GM12878 (cell line): ENCODE results near the gene RIMBP2. TPM values are rescaled to one million over a fixed set of nuclear protein-coding genes. Genes with fewer than 3 reads are reported as not detected.

Experiments used
- ATAC-seq: fragments of 200-7000 bp; cut with Tn5 transposase; 3 replicates; pipeline ENCODE4 v1.9.1; 2020; ENCODE audit warnings: mild to moderate bottlenecking, moderate library complexity
- BruUV-seq: library from RNA; stranded (reverse); fragments of 400-500 nt; replicated peaks from 2 replicates; lab custom pipeline; 2021; lab: Mats Ljungman, UMichigan
- CTCF ChIA-PET: fragments of 300-600 bp; sonication (Branson Sonifier 250); formaldehyde crosslinking; extraction: SDS; loops from one replicate; lab custom pipeline; 2021; ENCODE audit warnings: inconsistent platforms; lab: Yijun Ruan, JAX
- POLR2A ChIA-PET: fragments of 350-600 bp; formaldehyde crosslinking; extraction: SDS; loops from one replicate; lab custom pipeline; 2021; ENCODE audit warnings: inconsistent platforms; lab: Charles Lee
- RAD21 ChIA-PET: fragments of 300-600 bp; sonication (Branson Sonifier 250); formaldehyde crosslinking; loops from one replicate; lab custom pipeline; 2023; ENCODE audit warnings: antibody characterized with exemption; ENCODE audit not compliant: unreplicated experiment; lab: Charles Lee
- SMC1A ChIA-PET: fragments of 300-600 bp; sonication (Branson Sonifier 250); formaldehyde crosslinking; loops from one replicate; lab custom pipeline; 2023; ENCODE audit not compliant: unreplicated experiment, uncharacterized antibody; lab: Charles Lee
- DNase-seq: peaks from one replicate; pipeline ENCODE4 v3.0.0-alpha.2; 2011; ENCODE audit warnings: low read depth, low spot score
- FAIRE-seq: peaks from 3 replicates; lab custom pipeline; 2011; peaks lifted over from hg19 to GRCh38; lab: Jason Lieb, UNC
- H2AFZ ChIP-seq: 2 replicates; pipeline ENCODE4 v1.6.0; 2011; ENCODE audit warnings: low read depth, low read length, control low read depth; ENCODE audit not compliant: control insufficient read depth
- H3K27ac ChIP-seq: 2 replicates; pipeline ENCODE4 v1.5.1; 2011; ENCODE audit warnings: control low read depth; ENCODE audit not compliant: control insufficient read depth, insufficient read depth
- H3K27me3 ChIP-seq, 2 experiments: replicated peaks in 1 of 2; 2 replicates each; pipeline versions ENCODE4 v1.6.0 to v1.6.1; 2011; ENCODE audit warnings: low read length in 1 of 2; ENCODE audit not compliant: control insufficient read depth in 2 of 2, insufficient read depth in 2 of 2
- H3K36me3 ChIP-seq, 2 experiments: 2 replicates each; pipeline ENCODE4 v1.5.1; 2011; ENCODE audit warnings: low read length in 1 of 2; ENCODE audit not compliant: control insufficient read depth in 2 of 2, insufficient read depth in 2 of 2
- H3K4me1 ChIP-seq: 2 replicates; pipeline ENCODE4 v1.6.1; 2011; ENCODE audit warnings: mild to moderate bottlenecking, low read length, moderate library complexity, mixed read lengths; ENCODE audit not compliant: control insufficient read depth, insufficient read depth
- H3K4me2 ChIP-seq: 2 replicates; pipeline ENCODE4 v1.6.0; 2011; ENCODE audit warnings: control low read depth; ENCODE audit not compliant: control insufficient read depth, insufficient read depth
- H3K4me3 ChIP-seq: fragments of 200-600 bp; sonication (generic); 2 replicates; pipeline ENCODE4 v1.5.1; 2016
- H3K79me2 ChIP-seq: 2 replicates; pipeline ENCODE4 v1.6.0; 2011; ENCODE audit warnings: low read length; ENCODE audit not compliant: control insufficient read depth, insufficient read depth
- H3K9ac ChIP-seq: 2 replicates; pipeline ENCODE4 v1.8.0; 2011; ENCODE audit warnings: low read length, control low read depth, mixed read lengths; ENCODE audit not compliant: control insufficient read depth, insufficient read depth
- H3K9me3 ChIP-seq: replicated peaks from 3 replicates; pipeline ENCODE4 v1.5.1; 2011; ENCODE audit warnings: mild to moderate bottlenecking, low read length; ENCODE audit not compliant: control insufficient read depth, insufficient read depth
- H4K20me1 ChIP-seq: 2 replicates; pipeline ENCODE4 v1.6.0; 2011; ENCODE audit not compliant: control insufficient read depth, insufficient read depth
- BACH1 ChIP-seq: fragments of 450-650 bp; IDR thresholded peaks from 2 replicates; pipeline ENCODE4 v1.6.1; 2017; ENCODE audit warnings: mild to moderate bottlenecking, borderline replicate concordance
- BCL11A ChIP-seq: IDR thresholded peaks from 2 replicates; pipeline ENCODE4 v1.6.1; 2011; ENCODE audit warnings: low read depth, low read length
- BMI1 ChIP-seq: fragments of 450-650 bp; IDR thresholded peaks from 2 replicates; pipeline ENCODE4 v1.6.1; 2016; ENCODE audit warnings: mild to moderate bottlenecking, moderate library complexity, borderline replicate concordance
- ESRRA ChIP-seq: IDR thresholded peaks from 2 replicates; pipeline ENCODE4 v1.6.1; 2012; ENCODE audit warnings: mild to moderate bottlenecking, low read length, improper control_type of control experiment
- EZH2 ChIP-seq: IDR thresholded peaks from 2 replicates; pipeline ENCODE4 v1.6.1; 2012; ENCODE audit warnings: low read depth, mild to moderate bottlenecking, control low read depth, inconsistent platforms, low read length, borderline replicate concordance; ENCODE audit not compliant: control insufficient read depth
- FOXK2 ChIP-seq: fragments of 450-650 bp; IDR thresholded peaks from 2 replicates; pipeline ENCODE4 v1.6.1; 2017; ENCODE audit warnings: mild to moderate bottlenecking, moderate library complexity
- HDGF ChIP-seq: fragments of 450-650 bp; IDR thresholded peaks from 2 replicates; pipeline ENCODE4 v1.6.1; 2016; ENCODE audit warnings: antibody characterized with exemption
- JUNB ChIP-seq: IDR thresholded peaks from 2 replicates; pipeline ENCODE4 v1.6.1; 2016; ENCODE audit warnings: antibody characterized with exemption, mild to moderate bottlenecking
- KAT2A ChIP-seq: conservative IDR thresholded peaks from 2 replicates; pipeline ENCODE4 v1.6.1; 2011; ENCODE audit warnings: low read depth, low read length; ENCODE audit not compliant: control insufficient read depth
- MAX ChIP-seq: IDR thresholded peaks from 2 replicates; pipeline ENCODE4 v1.6.1; 2012; ENCODE audit warnings: low read depth, low read length, improper control_type of control experiment
- MTA2 ChIP-seq: fragments of 450-650 bp; IDR thresholded peaks from 2 replicates; pipeline ENCODE4 v1.6.1; 2016; ENCODE audit warnings: low read depth, mild to moderate bottlenecking, moderate library complexity
- NR2F1 ChIP-seq: fragments of 450-650 bp; conservative IDR thresholded peaks from 2 replicates; pipeline ENCODE4 v1.6.1; 2017; ENCODE audit warnings: mild to moderate bottlenecking
- SMC3 ChIP-seq: IDR thresholded peaks from 2 replicates; pipeline ENCODE4 v1.6.1; 2011; ENCODE audit warnings: low read length, improper control_type of control experiment, borderline replicate concordance
- SP1 ChIP-seq: IDR thresholded peaks from one replicate; pipeline ENCODE4 v1.6.1; 2011; ENCODE audit warnings: low read depth, low read length
- SREBF2 ChIP-seq: IDR thresholded peaks from 2 replicates; pipeline ENCODE4 v1.6.1; 2012; ENCODE audit warnings: mild to moderate bottlenecking, low read length
- SUZ12 ChIP-seq: fragments of 200-600 bp; sonication (generic); IDR thresholded peaks from one replicate; pipeline ENCODE4 v1.6.1; 2018; ENCODE audit warnings: antibody characterized with exemption, mild to moderate bottlenecking; ENCODE audit not compliant: unreplicated experiment
- YBX1 ChIP-seq: fragments of 450-650 bp; IDR thresholded peaks from 2 replicates; pipeline ENCODE4 v1.6.1; 2016; ENCODE audit warnings: antibody characterized with exemption
- WGBS: methylation state at CpG from one replicate; pipeline ENCODE4 v1.1.6; 2016; ENCODE audit warnings: low lambda C conversion rate; ENCODE audit not compliant: insufficient replicate concordance, insufficient coverage; ENCODE audit errors: missing lambda C conversion rate; 5-methylcytosine and 5-hydroxymethylcytosine counted together
- in situ Hi-C: fragments of 300-500 bp; cut with MboI; formaldehyde crosslinking; loops from 9 replicates; pipeline ENCODE4 v1.14.3; 2018; ENCODE audit warnings: mixed read lengths
- intact Hi-C: fragments of 100-400 bp; cut with micrococcal nuclease; formaldehyde crosslinking; loops from one replicate; pipeline ENCODE4 v1.14.2; 2022; ENCODE audit not compliant: unreplicated experiment
- polyA plus RNA-seq, 11 experiments: library from polyadenylated mRNA; depleted of rRNA in 4 of 11; unstranded in 6 of 11; stranded (reverse) in 5 of 11; fragments of >200 nt; fragmentation: Nextera tagmentation in 4 of 11; fragmentation: Illumina TruSeq in 1 of 11; extraction: Ambion mirVana in 4 of 11; extraction: Trizol in 1 of 11; gene quantifications; 1 replicate in 1 of 11; 2 replicates in 10 of 11; pipeline versions ENCODE4 v1.2.1 to v1.2.3, GENCODE V29; 2011 to 2016; ENCODE audit warnings: inconsistent platforms in 2 of 11, missing spikeins in 2 of 11, low read depth in 1 of 11
- total RNA-seq, 4 experiments: library from RNA; depleted of rRNA in 3 of 4; stranded (reverse); fragments of >200 nt in 3 of 4; fragmentation: Illumina TruSeq in 1 of 4; extraction: Trizol in 1 of 4; gene quantifications; 2 replicates each; pipeline versions ENCODE4 v1.2.1 to v1.2.3, GENCODE V29; 2013 to 2021
- TF ChIP-seq, protein P1 (sequence below): IDR thresholded peaks from 2 replicates; pipeline ENCODE4 v1.6.1; 2012; ENCODE audit warnings: low read depth, low read length, improper control_type of control experiment
- TF ChIP-seq, protein P2 (sequence below): fragments of 450-650 bp; IDR thresholded peaks from 2 replicates; pipeline ENCODE4 v1.6.1; 2017; ENCODE audit warnings: mild to moderate bottlenecking, moderate library complexity

The RIMBP2 gene
- total and polyA plus RNA-seq, 10 of the 15 experiments (the other 5 are each of a cell fraction or from before 2014, with no cell fraction given) = 0.04 to 2.9 (median 0.07) TPM; not detected in 1

DNA sequence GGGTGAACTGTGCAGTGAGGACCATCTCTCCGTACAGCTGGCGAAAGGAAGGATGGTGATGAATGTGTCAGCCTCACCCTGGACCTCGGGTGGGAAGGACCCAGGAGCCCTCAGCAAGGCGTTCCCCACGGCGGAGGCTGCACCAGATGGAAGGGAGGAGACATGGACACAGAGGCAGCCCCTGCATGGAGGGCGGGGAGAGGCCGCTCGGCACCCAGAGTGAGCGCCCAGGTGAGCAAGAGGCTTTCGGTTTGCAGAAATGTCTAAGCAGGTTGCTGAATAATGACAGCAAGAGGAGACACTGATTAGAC is 268.5 kb downstream of the RIMBP2 start:
- FAIRE-seq (no peak), DNase-seq (no peak), ATAC-seq (no peak)
- no peaks in the 10 kb centered on the region for H4K20me1 ChIP-seq
- CTCF ChIA-PET = no interaction called here
- H2AFZ ChIP-seq = no peak overlapping the region
- H3K27ac ChIP-seq = no peak overlapping the region
- no peaks in the 10 kb centered on the region; the same call in 2 of the 3 replicates for H3K9me3 ChIP-seq
- WGBS = 60% methylated on average over 11 of the region's 11 CpGs
- H3K4me3 ChIP-seq = no peak overlapping the region
- RAD21 ChIA-PET = no interaction called here
- H3K36me3 ChIP-seq = no peaks in the 10 kb centered on the region
- no peaks in the 10 kb centered on the region for H3K79me2 ChIP-seq
- no peaks in the 10 kb centered on the region for H3K4me1 ChIP-seq
- H3K27me3 ChIP-seq = no peaks in the 10 kb centered on the region
- in situ Hi-C loops = no loop called here
- no peak overlapping the region for H3K4me2 ChIP-seq
- BruUV-seq = no TSS peak
- SMC1A ChIA-PET = no interaction called here
- intact Hi-C loops = no loop called here
- H3K9ac ChIP-seq = no peak overlapping the region
- POLR2A ChIA-PET = no interaction called here
- TF ChIP-seq, protein P1, sequence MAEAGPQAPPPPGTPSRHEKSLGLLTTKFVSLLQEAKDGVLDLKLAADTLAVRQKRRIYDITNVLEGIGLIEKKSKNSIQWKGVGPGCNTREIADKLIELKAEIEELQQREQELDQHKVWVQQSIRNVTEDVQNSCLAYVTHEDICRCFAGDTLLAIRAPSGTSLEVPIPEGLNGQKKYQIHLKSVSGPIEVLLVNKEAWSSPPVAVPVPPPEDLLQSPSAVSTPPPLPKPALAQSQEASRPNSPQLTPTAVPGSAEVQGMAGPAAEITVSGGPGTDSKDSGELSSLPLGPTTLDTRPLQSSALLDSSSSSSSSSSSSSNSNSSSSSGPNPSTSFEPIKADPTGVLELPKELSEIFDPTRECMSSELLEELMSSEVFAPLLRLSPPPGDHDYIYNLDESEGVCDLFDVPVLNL = no peak
- TF ChIP-seq EZH2 (no peak), BMI1 (no peak), HDGF (no peak), BCL11A (no peak), BACH1 (no peak), SMC3 (no peak), FOXK2 (no peak), SUZ12 (no peak), ESRRA (no peak), KAT2A (no peak), SP1 (no peak), MTA2 (no peak), YBX1 (no peak), SREBF2 (no peak), NR2F1 (no peak), JUNB (no peak), MAX (no peak)
- TF ChIP-seq, protein P2, sequence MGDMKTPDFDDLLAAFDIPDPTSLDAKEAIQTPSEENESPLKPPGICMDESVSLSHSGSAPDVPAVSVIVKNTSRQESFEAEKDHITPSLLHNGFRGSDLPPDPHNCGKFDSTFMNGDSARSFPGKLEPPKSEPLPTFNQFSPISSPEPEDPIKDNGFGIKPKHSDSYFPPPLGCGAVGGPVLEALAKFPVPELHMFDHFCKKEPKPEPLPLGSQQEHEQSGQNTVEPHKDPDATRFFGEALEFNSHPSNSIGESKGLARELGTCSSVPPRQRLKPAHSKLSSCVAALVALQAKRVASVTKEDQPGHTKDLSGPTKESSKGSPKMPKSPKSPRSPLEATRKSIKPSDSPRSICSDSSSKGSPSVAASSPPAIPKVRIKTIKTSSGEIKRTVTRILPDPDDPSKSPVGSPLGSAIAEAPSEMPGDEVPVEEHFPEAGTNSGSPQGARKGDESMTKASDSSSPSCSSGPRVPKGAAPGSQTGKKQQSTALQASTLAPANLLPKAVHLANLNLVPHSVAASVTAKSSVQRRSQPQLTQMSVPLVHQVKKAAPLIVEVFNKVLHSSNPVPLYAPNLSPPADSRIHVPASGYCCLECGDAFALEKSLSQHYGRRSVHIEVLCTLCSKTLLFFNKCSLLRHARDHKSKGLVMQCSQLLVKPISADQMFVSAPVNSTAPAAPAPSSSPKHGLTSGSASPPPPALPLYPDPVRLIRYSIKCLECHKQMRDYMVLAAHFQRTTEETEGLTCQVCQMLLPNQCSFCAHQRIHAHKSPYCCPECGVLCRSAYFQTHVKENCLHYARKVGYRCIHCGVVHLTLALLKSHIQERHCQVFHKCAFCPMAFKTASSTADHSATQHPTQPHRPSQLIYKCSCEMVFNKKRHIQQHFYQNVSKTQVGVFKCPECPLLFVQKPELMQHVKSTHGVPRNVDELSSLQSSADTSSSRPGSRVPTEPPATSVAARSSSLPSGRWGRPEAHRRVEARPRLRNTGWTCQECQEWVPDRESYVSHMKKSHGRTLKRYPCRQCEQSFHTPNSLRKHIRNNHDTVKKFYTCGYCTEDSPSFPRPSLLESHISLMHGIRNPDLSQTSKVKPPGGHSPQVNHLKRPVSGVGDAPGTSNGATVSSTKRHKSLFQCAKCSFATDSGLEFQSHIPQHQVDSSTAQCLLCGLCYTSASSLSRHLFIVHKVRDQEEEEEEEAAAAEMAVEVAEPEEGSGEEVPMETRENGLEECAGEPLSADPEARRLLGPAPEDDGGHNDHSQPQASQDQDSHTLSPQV = no peak
